Left cardiac atrium (tissue), 4 donors: ENCODE results near the gene GTF3C1. TPM values are rescaled to one million over a fixed set of nuclear protein-coding genes. Genes with fewer than 3 reads are reported as not detected.
"Not testable (repeated sequence)": the region's sequence is repeated elsewhere in the genome, so short reads cannot be mapped to it uniquely, and the experiment has no call there.

Source experiments
- ATAC-seq, 2 donors: fragments of 200-7000 bp; cut with Tn5 transposase; one replicate each; pipeline ENCODE4 v1.9.1; 2020; ENCODE audit warnings: mild to moderate bottlenecking in 2 of 2, moderate library complexity in 2 of 2
- DNase-seq: peaks from one replicate; pipeline ENCODE4 v3.0.0-alpha.2; 2020
- intact Hi-C, 2 donors: fragments of 100-400 bp; cut with DNase I; formaldehyde crosslinking; loops; one replicate each; pipeline versions ENCODE4 v1.14.1 to v1.15.1; 2022 to 2023
- total RNA-seq, 2 donors: library from RNA; stranded (reverse); fragmentation: NEBNext Ultra II Directional; extraction: Animal tissue kit (Norgen Biotek cat#: 25700); gene quantifications; one replicate each; pipeline ENCODE4 v1.2.1, GENCODE V29; 2021
- donor health status: DM: no; HTN: yes; CAD: no.
- donor health status: DM: no; HTN: yes; CAD: no; lungs with severe emphysema.
- donor health status: DM: yes; HTN: yes; CAD: no.
- donor health status: Dilated cardiomyopathy.

Gene GTF3C1
- total RNA-seq, 2 donors from 2014 or later: 43.3 to 53.6 TPM

GRCh38 chr16:27439271-27440018 lies 110.3 kb downstream of the GTF3C1 start:
- DNase-seq: peak; percentile 2
- no peak for ATAC-seq
- intact Hi-C loops: no loop called here

- DNase-seq (peak; percentile 4), ATAC-seq (no peak)
- intact Hi-C loops: no loop called here
Measured at GRCh38 chr16:27437946-27438345, 111.8 kb downstream of the GTF3C1 start.

GRCh38 chr16:27436921-27437650 lies 112.6 kb downstream of the GTF3C1 start:
- no peak for ATAC-seq
- peak; percentile 10 for DNase-seq
- intact Hi-C loops: no loop called here

DNA sequence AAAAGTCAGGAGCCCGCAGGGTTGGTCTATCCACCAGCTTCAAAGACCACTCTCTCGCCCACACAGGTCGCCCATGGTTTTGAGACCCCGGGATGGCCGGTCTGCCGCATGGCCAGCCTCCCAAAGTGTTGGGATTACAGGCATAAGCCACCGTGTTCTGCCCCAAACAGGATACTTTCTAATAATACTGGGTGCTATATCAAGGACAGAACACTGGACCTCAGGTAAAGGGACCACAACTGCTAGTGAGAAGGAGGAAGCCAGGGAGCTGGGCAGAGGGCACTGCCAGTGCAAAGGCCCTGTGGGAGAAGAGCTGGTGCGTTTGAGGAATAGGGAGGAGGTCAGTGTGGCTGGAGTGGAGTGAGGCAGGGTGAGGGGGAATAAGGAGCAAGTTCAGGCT lies 113.6 kb downstream of the GTF3C1 start:
- DNase-seq (peak; percentile 6), ATAC-seq (no peak)
- intact Hi-C loops: no loop called here

- intact Hi-C loops, DNase-seq, ATAC-seq: not testable (repeated sequence)
Measured at GRCh38 chr16:27435146-27435545, 114.6 kb downstream of the GTF3C1 start.

GRCh38 chr16:27434141-27435051 lies 115.3 kb downstream of the GTF3C1 start:
- ATAC-seq (no peak), DNase-seq (peak; percentile 9)
- intact Hi-C loops: no loop called here

GRCh38 chr16:27433636-27434035 lies 116.1 kb downstream of the GTF3C1 start:
- no peak for DNase-seq
- no peak for ATAC-seq
- intact Hi-C loops: no loop called here

GRCh38 chr16:27433191-27433590 lies 116.5 kb downstream of the GTF3C1 start:
- DNase-seq, intact Hi-C loops, ATAC-seq: not testable (repeated sequence)

GRCh38 chr16:27432558-27432957 lies 117.2 kb downstream of the GTF3C1 start:
- intact Hi-C loops: no loop called here
- DNase-seq (no peak), ATAC-seq (no peak)

GRCh38 chr16:27431773-27432532 lies 117.8 kb downstream of the GTF3C1 start:
- ATAC-seq (no peak), DNase-seq (no peak)
- intact Hi-C loops: no loop called here

DNA sequence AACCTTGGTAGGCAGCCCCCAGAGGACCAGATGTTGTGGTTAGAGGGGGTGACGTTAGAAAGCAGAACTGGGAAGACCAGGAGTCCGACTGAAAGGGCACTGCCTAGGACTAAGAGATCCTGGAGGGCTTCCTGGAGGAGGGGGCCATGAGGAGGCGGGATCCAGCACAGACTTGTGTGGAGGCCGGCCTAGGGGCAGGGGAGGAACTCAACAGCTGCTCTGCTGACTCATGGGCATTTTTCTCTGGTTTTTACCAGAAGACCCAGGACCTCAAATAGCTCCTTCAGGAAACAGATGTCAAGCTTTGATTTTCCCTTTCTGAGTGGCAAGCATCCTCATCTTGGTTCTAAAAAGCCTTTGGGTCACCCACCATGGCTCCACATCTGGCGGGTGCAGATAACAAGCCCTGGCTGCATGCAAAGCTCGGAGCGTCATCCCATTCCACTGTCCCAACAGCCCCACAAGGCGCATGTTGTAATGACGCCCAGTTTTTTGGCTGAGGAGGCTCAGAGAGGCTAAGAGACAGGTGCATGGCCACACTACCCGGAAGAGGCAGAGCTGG lies 118.7 kb downstream of the GTF3C1 start:
- intact Hi-C loops: no loop called here
- ATAC-seq (no peak), DNase-seq (no peak)

DNA sequence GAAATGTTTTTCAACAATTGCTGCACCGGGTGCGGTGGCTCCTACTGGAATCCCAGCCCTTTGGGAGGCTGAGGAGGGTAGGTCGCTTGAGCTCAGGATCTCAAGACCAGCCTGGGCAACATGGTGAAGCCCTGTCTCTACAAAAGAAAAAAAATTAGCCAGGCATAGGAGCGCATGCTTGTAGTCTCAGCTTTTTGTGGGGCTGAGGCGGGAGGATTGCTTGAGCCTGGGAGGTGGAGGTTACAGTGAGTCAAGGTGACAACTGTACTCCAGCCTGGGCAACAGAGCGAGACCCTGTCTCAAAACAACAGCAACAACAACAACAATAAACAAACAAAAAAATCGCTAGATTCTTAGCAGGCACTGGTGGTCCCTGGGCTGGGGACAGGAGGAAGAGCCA lies 119.2 kb downstream of the GTF3C1 start:
- DNase-seq (no peak), ATAC-seq (no peak)
- intact Hi-C loops: no loop called here

GRCh38 chr16:27429981-27430441 lies 119.7 kb downstream of the GTF3C1 start:
- ATAC-seq (no peak), DNase-seq (no peak)
- intact Hi-C loops: no loop called here

DNA sequence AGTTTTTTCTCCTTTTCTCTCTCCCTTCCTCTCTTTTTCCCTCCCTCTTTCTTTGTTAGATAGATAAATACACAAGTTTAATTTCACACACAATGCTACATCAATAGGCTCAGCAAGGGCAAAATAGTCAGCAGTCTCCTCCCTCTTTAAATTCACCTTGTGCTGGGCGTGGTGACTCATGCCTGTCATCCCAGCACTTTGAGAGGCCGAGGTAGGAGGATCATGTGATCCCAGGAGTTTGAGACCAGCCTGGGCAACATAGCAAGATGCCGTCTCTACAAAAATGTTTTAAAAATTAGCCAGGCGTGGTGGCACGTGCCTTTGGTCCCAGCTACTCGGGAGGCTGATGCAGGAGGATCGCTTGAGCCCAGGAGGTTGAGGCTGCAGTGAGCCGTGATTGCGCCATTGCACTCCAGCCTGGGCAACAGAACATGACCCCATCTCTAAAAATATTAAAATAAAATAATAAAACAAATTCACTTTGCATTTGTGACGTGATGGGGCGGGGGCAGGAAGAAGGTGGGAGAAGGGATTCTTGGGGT lies 120.3 kb downstream of the GTF3C1 start:
- DNase-seq (no peak), ATAC-seq (no peak)
- intact Hi-C loops: no loop called here

- DNase-seq (no peak), ATAC-seq (no peak)
- intact Hi-C loops: no loop called here
Measured at GRCh38 chr16:27428026-27428785, 121.5 kb downstream of the GTF3C1 start.

DNA sequence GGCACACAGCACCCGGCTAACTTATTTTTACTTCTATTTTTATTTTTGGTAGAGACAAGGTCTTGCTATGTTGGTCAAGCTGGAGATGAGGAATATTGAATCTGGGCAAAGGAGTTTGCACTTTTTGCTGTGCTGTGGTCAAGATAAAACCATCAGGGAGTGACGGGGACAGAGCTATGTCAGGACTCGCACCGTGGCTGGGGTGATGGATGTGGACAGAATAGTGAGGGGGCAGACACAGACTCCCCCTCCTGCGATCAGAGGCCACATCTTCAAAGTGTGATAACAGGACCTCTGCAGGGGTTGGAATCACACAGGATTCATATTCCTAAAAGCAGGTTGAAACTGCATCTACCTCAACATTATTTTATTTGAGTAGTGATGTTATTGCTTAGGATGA lies 122.2 kb downstream of the GTF3C1 start:
- ATAC-seq: no peak
- DNase-seq: no peak
- intact Hi-C loops: no loop called here
